ENCODE measurements around the gene MRPL19. TPM values are rescaled to one million over a fixed set of nuclear protein-coding genes. Genes with fewer than 3 reads are reported as not detected.

MRPL19 gene
- total and polyA plus RNA-seq, 2 experiments from 2014 or later: 65.5 to 149 TPM

GRCh38 chr2:75709297-75709696, 62.7 kb downstream of the MRPL19 start:
- H3K27ac Mint-ChIP-seq: no peak overlapping the region
- no peak for DNase-seq (ENCODE audit: low spot score)
- no peaks in the 10 kb centered on the region; the same call in 2 of the 3 replicates for H3K9me3 Mint-ChIP-seq
- Histone ChIP-seq H3K9me2 (ENCODE audit: insufficient read depth) (no peaks in the 10 kb centered on the region), H2AFZ (no peak overlapping the region), H3K36me3 (ENCODE audit: insufficient read depth) (no peaks in the 10 kb centered on the region), H3K4me1 (ENCODE audit: insufficient read depth) (peaks cover 16% of the 10 kb centered on the region), H3K27ac (ENCODE audit: low read depth) (no peak overlapping the region), H3K4me3 (peak overlapping the region; percentile 60), H3K4me2 (peak overlapping the region; percentile 72), H3K27me3 (ENCODE audit: insufficient read depth) (no peaks in the 10 kb centered on the region), H4K20me1 (replicated peaks; ENCODE audit: insufficient read depth) (no peaks in the 10 kb centered on the region), H3K79me2 (replicated peaks; ENCODE audit: insufficient read depth) (peaks cover 13% of the 10 kb centered on the region), H3F3A (replicated peaks; ENCODE audit: low read depth) (peaks cover 5% of the 10 kb centered on the region; the same call in 1 of the 2 replicates)
- TF ChIP-seq EZH2phosphoT487 (IDR thresholded peaks at IDR 0.05; ENCODE audit: unreplicated experiment) (no peak), EZH2 (IDR thresholded peaks at IDR 0.05; ENCODE audit: low read depth, unreplicated experiment) (no peak), CTCF (conservative IDR thresholded peaks at IDR 0.05; ENCODE audit: low read depth in 2 of 2) (no peak), ZNF462 (CRISPR knock-in tag; IDR thresholded peaks at IDR 0.05) (no peak), JUNB (IDR thresholded peaks at IDR 0.05; ENCODE audit: unreplicated experiment) (no peak), ZNF331 (CRISPR knock-in tag; IDR thresholded peaks at IDR 0.05; ENCODE audit: low read depth) (no peak), ZNF114 (CRISPR knock-in tag; IDR thresholded peaks at IDR 0.05) (no peak), CREB1 (CRISPR knock-in tag; IDR thresholded peaks at IDR 0.05; ENCODE audit: low read depth) (no peak), POLR2AphosphoS5 (IDR thresholded peaks at IDR 0.05; ENCODE audit: low read depth) (no peak), NANOG (IDR thresholded peaks at IDR 0.05; ENCODE audit: borderline replicate concordance) (no peak), REST (IDR thresholded peaks at IDR 0.05; ENCODE audit: unreplicated experiment) (no peak), STAT1 (IDR thresholded peaks at IDR 0.05; ENCODE audit: unreplicated experiment) (no peak)
- TF ChIP-seq, protein P1, sequence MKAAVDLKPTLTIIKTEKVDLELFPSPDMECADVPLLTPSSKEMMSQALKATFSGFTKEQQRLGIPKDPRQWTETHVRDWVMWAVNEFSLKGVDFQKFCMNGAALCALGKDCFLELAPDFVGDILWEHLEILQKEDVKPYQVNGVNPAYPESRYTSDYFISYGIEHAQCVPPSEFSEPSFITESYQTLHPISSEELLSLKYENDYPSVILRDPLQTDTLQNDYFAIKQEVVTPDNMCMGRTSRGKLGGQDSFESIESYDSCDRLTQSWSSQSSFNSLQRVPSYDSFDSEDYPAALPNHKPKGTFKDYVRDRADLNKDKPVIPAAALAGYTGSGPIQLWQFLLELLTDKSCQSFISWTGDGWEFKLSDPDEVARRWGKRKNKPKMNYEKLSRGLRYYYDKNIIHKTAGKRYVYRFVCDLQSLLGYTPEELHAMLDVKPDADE (IDR thresholded peaks at IDR 0.05): no peak
- peaks cover 3% of the 10 kb centered on the region for H3K27me3 Mint-ChIP-seq (ENCODE audit: insufficient read depth, low read depth, poor library complexity)
- peak overlapping the region; percentile 65 for H3K4me3 Mint-ChIP-seq
- peaks cover 22% of the 10 kb centered on the region for H3K36me3 Mint-ChIP-seq (ENCODE audit: low read depth)
- H3K4me1 Mint-ChIP-seq: peaks cover 18% of the 10 kb centered on the region
- no peak for ATAC-seq

Data from GM23338 (cell line).